A549 (cell line): Measurements from ENCODE around the gene CDC27. TPM values are rescaled to one million over a fixed set of nuclear protein-coding genes. Genes with fewer than 3 reads are reported as not detected.

Source experiments
- ATAC-seq, 2 experiments: fragments of 200-7000 bp in 1 of 2; fragments of >200 bp in 1 of 2; cut with Nextera tagmentation in 1 of 2; cut with Tn5 transposase in 1 of 2; 3 replicates each; pipeline versions ENCODE4 v1.8.0 to v1.9.1; 2018 to 2020; ENCODE audit warnings: mild to moderate bottlenecking in 1 of 2, moderate library complexity in 1 of 2
- CTCF ChIA-PET: fragments of 300-600 bp; sonication (Branson Sonifier 250); formaldehyde crosslinking; extraction: SDS; loops from one replicate; lab custom pipeline; 2021; ENCODE audit warnings: antibody characterized with exemption, inconsistent platforms; lab: Yijun Ruan, JAX
- POLR2A ChIA-PET: fragments of 350-600 bp; formaldehyde crosslinking; extraction: SDS; loops from one replicate; lab custom pipeline; 2021; ENCODE audit warnings: antibody characterized with exemption, inconsistent platforms; lab: Yijun Ruan, JAX
- DNase-seq, 2 experiments: peaks; one replicate each; pipeline versions ENCODE4 v3.0.0 to v3.0.0-alpha.2; 2011 to 2016; ENCODE audit warnings: low read depth in 1 of 2, low spot score in 1 of 2
- FAIRE-seq: peaks from 2 replicates; lab custom pipeline; 2011; peaks lifted over from hg19 to GRCh38; lab: Jason Lieb, UNC
- H3K27ac ChIP-seq, 2 experiments: fragments of >200 bp; sonication (Bioruptor Twin); formaldehyde crosslinking; 3 replicates each; pipeline ENCODE4 v1.5.1; 2016 to 2017
- H3K4me1 ChIP-seq: fragments of >200 bp; sonication (Bioruptor Twin); formaldehyde crosslinking; 3 replicates; pipeline ENCODE4 v1.6.1; 2016
- H3K4me2 ChIP-seq: fragments of >200 bp; sonication (Bioruptor Twin); formaldehyde crosslinking; 3 replicates; pipeline ENCODE4 v1.6.1; 2016
- H3K4me3 ChIP-seq: fragments of >200 bp; sonication (Bioruptor Twin); formaldehyde crosslinking; 3 replicates; pipeline ENCODE4 v1.5.1; 2016
- H3K9me3 ChIP-seq: fragments of >200 bp; sonication (Bioruptor Twin); formaldehyde crosslinking; 3 replicates; pipeline ENCODE4 v1.6.1; 2016
- CBX8 ChIP-seq: fragments of 200-600 bp; sonication (generic); IDR thresholded peaks from 2 replicates; pipeline ENCODE4 v1.6.1; 2016
- FOSB ChIP-seq: fragments of 250-450 bp; sonication (Bioruptor Pico); IDR thresholded peaks from 2 replicates; pipeline ENCODE4 v1.5.0; 2020; ENCODE audit warnings: mild to moderate bottlenecking, moderate library complexity
- FOSL2 ChIP-seq, 2 experiments: fragments of 450-650 bp in 1 of 2; fragments of >200 bp in 1 of 2; sonication (Bioruptor Twin) in 1 of 2; formaldehyde crosslinking; IDR thresholded peaks; 2 replicates each; pipeline versions ENCODE4 v1.5.0 to v1.6.1; 2016 to 2020; ENCODE audit warnings: mild to moderate bottlenecking in 1 of 2, moderate library complexity in 1 of 2
- GATA3 ChIP-seq: IDR thresholded peaks from 2 replicates; pipeline ENCODE4 v1.6.1; 2012; ENCODE audit warnings: borderline replicate concordance
- JUN ChIP-seq, 2 experiments: fragments of >200 bp; sonication (Bioruptor Twin); formaldehyde crosslinking; IDR thresholded peaks; 2 replicates in 1 of 2; 3 replicates in 1 of 2; pipeline ENCODE4 v1.6.1; 2016 to 2017
- JUNB ChIP-seq: fragments of >200 bp; sonication (Bioruptor Twin); formaldehyde crosslinking; IDR thresholded peaks from 2 replicates; pipeline ENCODE4 v1.6.1; 2016
- NPAS2 ChIP-seq: fragments of 250-450 bp; sonication (Bioruptor Pico); IDR thresholded peaks from 2 replicates; pipeline ENCODE4 v1.8.0; 2022; ENCODE audit warnings: mild to moderate bottlenecking, moderate library complexity, borderline replicate concordance
- NR3C1 ChIP-seq: fragments of >200 bp; sonication (Bioruptor Twin); formaldehyde crosslinking; IDR thresholded peaks from 3 replicates; pipeline ENCODE4 v1.6.1; 2017
- PHF8 ChIP-seq: fragments of 200-600 bp; sonication (generic); IDR thresholded peaks from 2 replicates; pipeline ENCODE4 v1.6.1; 2016; ENCODE audit warnings: low read depth, mild to moderate bottlenecking, antibody characterized with exemption, moderate library complexity, borderline replicate concordance
- POLR2A ChIP-seq: IDR thresholded peaks from 2 replicates; pipeline ENCODE4 v1.6.1; 2012; ENCODE audit warnings: mild to moderate bottlenecking, low read length
- POLR2AphosphoS2 ChIP-seq: conservative IDR thresholded peaks from 2 replicates; pipeline ENCODE4 v1.6.1; 2012; ENCODE audit warnings: low read length, improper control_type of control experiment, inconsistent platforms
- RAD21 ChIP-seq, 2 experiments: fragments of >200 bp in 1 of 2; sonication (Bioruptor Twin) in 1 of 2; formaldehyde crosslinking in 1 of 2; IDR thresholded peaks in 1 of 2; conservative IDR thresholded peaks in 1 of 2; 2 replicates in 1 of 2; 3 replicates in 1 of 2; pipeline ENCODE4 v1.6.1; 2012 to 2018; ENCODE audit warnings: inconsistent platforms in 1 of 2
- RCOR1 ChIP-seq: fragments of 150-350 bp; IDR thresholded peaks from 2 replicates; pipeline ENCODE4 v1.6.1; 2014; ENCODE audit warnings: antibody characterized with exemption, low read length, low read depth
- TP53 ChIP-seq: fragments of 250-450 bp; sonication (Bioruptor Pico); IDR thresholded peaks from 2 replicates; pipeline ENCODE4 v1.5.0; 2021; ENCODE audit warnings: mild to moderate bottlenecking, moderate library complexity
- WGBS: methylation state at CpG from one replicate; pipeline ENCODE4 v1.1.6; 2017; ENCODE audit errors: missing lambda C conversion rate; 5-methylcytosine and 5-hydroxymethylcytosine counted together
- polyA plus RNA-seq, 4 experiments: library from polyadenylated mRNA; depleted of rRNA in 3 of 4; stranded (reverse); fragments of >200 nt; fragmentation: RNase III in 1 of 4; extraction: RNeasy Plus Mini Kit Qiagen cat#74134 plus additional on column Dnase treatment in 1 of 4; gene quantifications; 2 replicates in 3 of 4; 3 replicates in 1 of 4; pipeline ENCODE4 v1.2.3, GENCODE V29; 2011 to 2017
- TF ChIP-seq, protein P1 (sequence below): fragments of 450-650 bp; IDR thresholded peaks from 2 replicates; pipeline ENCODE4 v1.6.1; 2014; ENCODE audit warnings: antibody characterized with exemption
- TF ChIP-seq, protein P2 (sequence below): fragments of >200 bp; sonication (Bioruptor Twin); formaldehyde crosslinking; IDR thresholded peaks from 2 replicates; pipeline ENCODE4 v1.6.1; 2016
- TF ChIP-seq, protein P3 (sequence below): IDR thresholded peaks from 2 replicates; pipeline ENCODE4 v1.6.1; 2012
- TF ChIP-seq, protein P4 (sequence below): IDR thresholded peaks from 2 replicates; pipeline ENCODE4 v1.6.1; 2012

Gene CDC27
- polyA plus RNA-seq, 2 of the 4 experiments (the other 2 are of a cell fraction), result 88.0 to 150 TPM

DNA sequence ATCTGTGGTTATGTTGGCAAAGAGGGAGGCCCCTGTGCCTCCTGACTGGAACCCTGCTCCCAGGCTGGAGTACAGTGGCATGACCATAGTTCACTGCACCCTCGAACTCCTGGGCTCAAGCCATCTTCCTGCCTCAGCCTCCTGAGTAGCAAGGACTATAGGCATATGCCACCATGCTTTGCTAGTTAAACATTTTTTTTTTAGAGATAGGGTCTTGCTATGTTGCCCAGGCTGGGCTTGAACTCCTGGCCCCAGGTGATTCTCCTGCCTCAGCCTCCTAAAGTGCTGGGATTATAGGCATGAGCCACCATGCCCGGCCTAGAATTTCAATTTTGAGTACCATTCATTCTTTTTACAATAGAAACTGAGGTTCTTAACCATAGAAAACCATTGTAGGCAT, 43.4 kb upstream of the CDC27 start (continued):
- TF ChIP-seq FOSL2 (IDR thresholded peaks at IDR 0.05), result no peak
- TF ChIP-seq FOSL2 (CRISPR knock-in tag; IDR thresholded peaks at IDR 0.05), result no peak
- no peak for TF ChIP-seq JUNB
- no peak for TF ChIP-seq RCOR1
- TF ChIP-seq, protein P1, sequence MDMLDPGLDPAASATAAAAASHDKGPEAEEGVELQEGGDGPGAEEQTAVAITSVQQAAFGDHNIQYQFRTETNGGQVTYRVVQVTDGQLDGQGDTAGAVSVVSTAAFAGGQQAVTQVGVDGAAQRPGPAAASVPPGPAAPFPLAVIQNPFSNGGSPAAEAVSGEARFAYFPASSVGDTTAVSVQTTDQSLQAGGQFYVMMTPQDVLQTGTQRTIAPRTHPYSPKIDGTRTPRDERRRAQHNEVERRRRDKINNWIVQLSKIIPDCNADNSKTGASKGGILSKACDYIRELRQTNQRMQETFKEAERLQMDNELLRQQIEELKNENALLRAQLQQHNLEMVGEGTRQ, result no peak
- TF ChIP-seq, protein P2, sequence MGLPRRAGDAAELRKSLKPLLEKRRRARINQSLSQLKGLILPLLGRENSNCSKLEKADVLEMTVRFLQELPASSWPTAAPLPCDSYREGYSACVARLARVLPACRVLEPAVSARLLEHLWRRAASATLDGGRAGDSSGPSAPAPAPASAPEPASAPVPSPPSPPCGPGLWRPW, result no peak
- TF ChIP-seq, protein P3, sequence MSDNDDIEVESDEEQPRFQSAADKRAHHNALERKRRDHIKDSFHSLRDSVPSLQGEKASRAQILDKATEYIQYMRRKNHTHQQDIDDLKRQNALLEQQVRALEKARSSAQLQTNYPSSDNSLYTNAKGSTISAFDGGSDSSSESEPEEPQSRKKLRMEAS, result no peak

DNA sequence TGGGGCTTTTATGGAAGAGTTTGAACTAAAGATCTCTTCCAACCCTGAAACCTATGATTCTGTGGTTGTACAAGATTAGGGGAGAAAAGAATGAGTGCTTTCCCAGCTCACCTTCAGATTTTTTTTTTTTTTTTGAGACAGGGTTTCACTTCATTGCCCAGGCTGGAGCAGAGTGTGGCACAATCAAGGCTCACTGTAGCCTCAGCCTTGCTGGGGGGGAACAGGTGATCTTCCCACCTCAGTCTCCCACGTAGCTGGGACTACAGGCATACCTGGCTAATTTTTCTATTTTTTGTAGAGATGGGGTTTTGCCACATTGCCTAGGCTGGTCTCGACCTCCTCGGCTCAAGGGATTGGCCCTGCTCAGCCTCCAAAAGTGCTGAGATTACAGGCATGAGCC, 42.8 kb upstream of the CDC27 start:
- POLR2A ChIA-PET, result no interaction called here
- H3K4me2 ChIP-seq, result no peak overlapping the region
- no peaks in the 10 kb centered on the region for H3K9me3 ChIP-seq
- no peak for TF ChIP-seq NPAS2
- TF ChIP-seq FOSB (CRISPR knock-in tag), result no peak
- no peak for TF ChIP-seq TP53
- TF ChIP-seq NR3C1, result no peak
- TF ChIP-seq CBX8, result no peak
- TF ChIP-seq, protein P1, result no peak
- TF ChIP-seq, protein P4, sequence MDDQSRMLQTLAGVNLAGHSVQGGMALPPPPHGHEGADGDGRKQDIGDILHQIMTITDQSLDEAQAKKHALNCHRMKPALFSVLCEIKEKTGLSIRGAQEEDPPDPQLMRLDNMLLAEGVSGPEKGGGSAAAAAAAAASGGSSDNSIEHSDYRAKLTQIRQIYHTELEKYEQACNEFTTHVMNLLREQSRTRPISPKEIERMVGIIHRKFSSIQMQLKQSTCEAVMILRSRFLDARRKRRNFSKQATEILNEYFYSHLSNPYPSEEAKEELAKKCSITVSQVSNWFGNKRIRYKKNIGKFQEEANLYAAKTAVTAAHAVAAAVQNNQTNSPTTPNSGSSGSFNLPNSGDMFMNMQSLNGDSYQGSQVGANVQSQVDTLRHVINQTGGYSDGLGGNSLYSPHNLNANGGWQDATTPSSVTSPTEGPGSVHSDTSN, result no peak
- TF ChIP-seq POLR2AphosphoS2, result no peak
- TF ChIP-seq GATA3, result no peak
- TF ChIP-seq JUN (IDR thresholded peaks at IDR 0.05), result no peak
- TF ChIP-seq, all 56 proteins: peak for 0
- CTCF ChIA-PET, result interaction anchor here (1.1 to 8.7 kb wide), 6 partner anchors 10 to 384 kb away, joined by 4 to 204 read pairs (median 14); partner anchors contain the start of gene EFCAB13
- ATAC-seq (no peak), DNase-seq (no peak), FAIRE-seq (no peak)
- H3K27ac ChIP-seq, result no peak overlapping the region
- no peak overlapping the region for H3K4me3 ChIP-seq
- peaks cover 7% of the 10 kb centered on the region; the same call in 1 of the 3 replicates for H3K4me1 ChIP-seq
- WGBS, result 68% methylated on average over 3 of the region's 3 CpGs

DNA sequence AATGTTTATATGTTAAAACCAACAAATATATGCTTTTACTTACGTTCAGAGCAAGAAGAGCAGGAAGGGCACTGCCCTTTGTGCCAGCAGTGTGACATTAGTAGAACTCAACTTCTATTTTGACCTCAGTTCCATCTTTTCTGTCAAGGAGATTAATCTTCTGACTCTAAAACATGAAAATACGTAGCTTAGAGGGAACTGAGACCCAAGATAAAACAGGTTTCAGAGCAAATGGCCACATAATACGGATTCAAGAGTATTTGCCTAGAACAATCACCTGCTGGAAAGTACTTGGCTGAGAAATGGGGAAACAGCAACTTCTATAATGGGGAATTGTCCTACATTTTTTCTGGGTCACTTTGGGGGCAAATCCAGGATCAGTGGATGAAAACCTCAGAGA, 42.2 kb upstream of the CDC27 start:
- ChIA-PET CTCF (interaction anchor here (0.6 to 8.7 kb wide), 10 partner anchors 10 to 389 kb away, joined by 3 to 204 read pairs (median 4); partner anchors contain the start of gene EFCAB13), POLR2A (no interaction called here)
- H3K4me2 ChIP-seq, result no peak overlapping the region
- H3K4me3 ChIP-seq, result no peak overlapping the region
- H3K9me3 ChIP-seq, result no peaks in the 10 kb centered on the region
- TF ChIP-seq, protein P4, result no peak
- no peak for TF ChIP-seq RAD21 (conservative IDR thresholded peaks at IDR 0.05 in 1 of 2, IDR thresholded peaks at IDR 0.05 in 1 of 2)
- TF ChIP-seq FOSL2 (IDR thresholded peaks at IDR 0.05), result no peak
- no peak for TF ChIP-seq FOSL2 (CRISPR knock-in tag; IDR thresholded peaks at IDR 0.05)
- no peak for TF ChIP-seq POLR2A
- TF ChIP-seq PHF8, result no peak
- TF ChIP-seq, protein P2, result no peak
- H3K27ac ChIP-seq, result no peak overlapping the region
- no peak for ATAC-seq
- FAIRE-seq, result no peak
- H3K4me1 ChIP-seq, result peaks cover 7% of the 10 kb centered on the region; the same call in 1 of the 3 replicates
- no peak for DNase-seq
- WGBS, result 63% methylated on average over 3 of the region's 3 CpGs
